GM12878 (cell line): ENCODE data around the gene SLC17A2. TPM values are rescaled to one million over a fixed set of nuclear protein-coding genes. Genes with fewer than 3 reads are reported as not detected.
A peak's percentile ranks its signal among the peaks of the same experiment; 100 is the strongest.

ENCODE experiments used
- ATAC-seq: fragments of 200-7000 bp; cut with Tn5 transposase; 3 replicates; pipeline ENCODE4 v1.9.1; 2020; ENCODE audit warnings: mild to moderate bottlenecking, moderate library complexity
- BruUV-seq: library from RNA; stranded (reverse); fragments of 400-500 nt; replicated peaks from 2 replicates; lab custom pipeline; 2021; lab: Mats Ljungman, UMichigan
- CTCF ChIA-PET: fragments of 300-600 bp; sonication (Branson Sonifier 250); formaldehyde crosslinking; extraction: SDS; loops from one replicate; lab custom pipeline; 2021; ENCODE audit warnings: inconsistent platforms; lab: Yijun Ruan, JAX
- POLR2A ChIA-PET: fragments of 350-600 bp; formaldehyde crosslinking; extraction: SDS; loops from one replicate; lab custom pipeline; 2021; ENCODE audit warnings: inconsistent platforms; lab: Charles Lee
- RAD21 ChIA-PET: fragments of 300-600 bp; sonication (Branson Sonifier 250); formaldehyde crosslinking; loops from one replicate; lab custom pipeline; 2023; ENCODE audit warnings: antibody characterized with exemption; ENCODE audit not compliant: unreplicated experiment; lab: Charles Lee
- SMC1A ChIA-PET: fragments of 300-600 bp; sonication (Branson Sonifier 250); formaldehyde crosslinking; loops from one replicate; lab custom pipeline; 2023; ENCODE audit not compliant: unreplicated experiment, uncharacterized antibody; lab: Charles Lee
- DNase-seq: peaks from one replicate; pipeline ENCODE4 v3.0.0-alpha.2; 2011; ENCODE audit warnings: low read depth, low spot score
- FAIRE-seq: peaks from 3 replicates; lab custom pipeline; 2011; peaks lifted over from hg19 to GRCh38; lab: Jason Lieb, UNC
- H2AFZ ChIP-seq: 2 replicates; pipeline ENCODE4 v1.6.0; 2011; ENCODE audit warnings: low read depth, low read length, control low read depth; ENCODE audit not compliant: control insufficient read depth
- H3K27ac ChIP-seq: 2 replicates; pipeline ENCODE4 v1.5.1; 2011; ENCODE audit warnings: control low read depth; ENCODE audit not compliant: control insufficient read depth, insufficient read depth
- H3K27me3 ChIP-seq, 2 experiments: replicated peaks in 1 of 2; 2 replicates each; pipeline versions ENCODE4 v1.6.0 to v1.6.1; 2011; ENCODE audit warnings: low read length in 1 of 2; ENCODE audit not compliant: control insufficient read depth in 2 of 2, insufficient read depth in 2 of 2
- H3K36me3 ChIP-seq, 2 experiments: 2 replicates each; pipeline ENCODE4 v1.5.1; 2011; ENCODE audit warnings: low read length in 1 of 2; ENCODE audit not compliant: control insufficient read depth in 2 of 2, insufficient read depth in 2 of 2
- H3K4me1 ChIP-seq: 2 replicates; pipeline ENCODE4 v1.6.1; 2011; ENCODE audit warnings: mild to moderate bottlenecking, low read length, moderate library complexity, mixed read lengths; ENCODE audit not compliant: control insufficient read depth, insufficient read depth
- H3K4me2 ChIP-seq: 2 replicates; pipeline ENCODE4 v1.6.0; 2011; ENCODE audit warnings: control low read depth; ENCODE audit not compliant: control insufficient read depth, insufficient read depth
- H3K4me3 ChIP-seq: fragments of 200-600 bp; sonication (generic); 2 replicates; pipeline ENCODE4 v1.5.1; 2016
- H3K79me2 ChIP-seq: 2 replicates; pipeline ENCODE4 v1.6.0; 2011; ENCODE audit warnings: low read length; ENCODE audit not compliant: control insufficient read depth, insufficient read depth
- H3K9ac ChIP-seq: 2 replicates; pipeline ENCODE4 v1.8.0; 2011; ENCODE audit warnings: low read length, control low read depth, mixed read lengths; ENCODE audit not compliant: control insufficient read depth, insufficient read depth
- H3K9me3 ChIP-seq: replicated peaks from 3 replicates; pipeline ENCODE4 v1.5.1; 2011; ENCODE audit warnings: mild to moderate bottlenecking, low read length; ENCODE audit not compliant: control insufficient read depth, insufficient read depth
- H4K20me1 ChIP-seq: 2 replicates; pipeline ENCODE4 v1.6.0; 2011; ENCODE audit not compliant: control insufficient read depth, insufficient read depth
- ATF7 ChIP-seq: fragments of 450-650 bp; IDR thresholded peaks from 2 replicates; pipeline ENCODE4 v1.6.1; 2016; ENCODE audit warnings: low read depth, mild to moderate bottlenecking
- BCL11A ChIP-seq: IDR thresholded peaks from 2 replicates; pipeline ENCODE4 v1.6.1; 2011; ENCODE audit warnings: low read depth, low read length
- BRCA1 ChIP-seq: IDR thresholded peaks from 2 replicates; pipeline ENCODE4 v1.6.1; 2011; ENCODE audit warnings: low read depth, low read length, improper control_type of control experiment
- CBX5 ChIP-seq: sonication (generic); IDR thresholded peaks from 2 replicates; pipeline ENCODE4 v1.6.1; 2016; ENCODE audit warnings: low read depth, moderate library complexity, mild to moderate bottlenecking, inconsistent platforms
- GATAD2B ChIP-seq: fragments of 450-650 bp; conservative IDR thresholded peaks from 2 replicates; pipeline ENCODE4 v1.6.1; 2017; ENCODE audit warnings: low read depth, mild to moderate bottlenecking, moderate library complexity
- HDAC2 ChIP-seq: fragments of 200-600 bp; sonication (generic); IDR thresholded peaks from 2 replicates; pipeline ENCODE4 v1.6.1; 2017
- HDGF ChIP-seq: fragments of 450-650 bp; IDR thresholded peaks from 2 replicates; pipeline ENCODE4 v1.6.1; 2016; ENCODE audit warnings: antibody characterized with exemption
- MEF2A ChIP-seq: IDR thresholded peaks from 2 replicates; pipeline ENCODE4 v1.6.1; 2011; ENCODE audit warnings: low read depth, mild to moderate bottlenecking, low read length, moderate library complexity; ENCODE audit not compliant: insufficient read depth
- NFYA ChIP-seq: IDR thresholded peaks from 2 replicates; pipeline ENCODE4 v1.6.1; 2011; ENCODE audit warnings: low read depth, mild to moderate bottlenecking, low read length, improper control_type of control experiment, borderline replicate concordance
- RB1 ChIP-seq: fragments of 450-650 bp; formaldehyde crosslinking; IDR thresholded peaks from 2 replicates; pipeline ENCODE4 v1.6.1; 2017; ENCODE audit warnings: mild to moderate bottlenecking, borderline replicate concordance
- SMAD1 ChIP-seq: fragments of 450-650 bp; IDR thresholded peaks from 2 replicates; pipeline ENCODE4 v1.6.1; 2018; ENCODE audit warnings: mild to moderate bottlenecking, low read depth; ENCODE audit not compliant: partially characterized antibody
- ZZZ3 ChIP-seq: IDR thresholded peaks from 2 replicates; pipeline ENCODE4 v1.6.1; 2011; ENCODE audit warnings: low read depth; ENCODE audit not compliant: control insufficient read depth, insufficient read length
- WGBS: methylation state at CpG from one replicate; pipeline ENCODE4 v1.1.6; 2016; ENCODE audit warnings: low lambda C conversion rate; ENCODE audit not compliant: insufficient replicate concordance, insufficient coverage; ENCODE audit errors: missing lambda C conversion rate; 5-methylcytosine and 5-hydroxymethylcytosine counted together
- in situ Hi-C: fragments of 300-500 bp; cut with MboI; formaldehyde crosslinking; loops from 9 replicates; pipeline ENCODE4 v1.14.3; 2018; ENCODE audit warnings: mixed read lengths
- intact Hi-C: fragments of 100-400 bp; cut with micrococcal nuclease; formaldehyde crosslinking; loops from one replicate; pipeline ENCODE4 v1.14.2; 2022; ENCODE audit not compliant: unreplicated experiment
- polyA plus RNA-seq, 11 experiments: library from polyadenylated mRNA; depleted of rRNA in 4 of 11; unstranded in 6 of 11; stranded (reverse) in 5 of 11; fragments of >200 nt; fragmentation: Nextera tagmentation in 4 of 11; fragmentation: Illumina TruSeq in 1 of 11; extraction: Ambion mirVana in 4 of 11; extraction: Trizol in 1 of 11; gene quantifications; 1 replicate in 1 of 11; 2 replicates in 10 of 11; pipeline versions ENCODE4 v1.2.1 to v1.2.3, GENCODE V29; 2011 to 2016; ENCODE audit warnings: inconsistent platforms in 2 of 11, missing spikeins in 2 of 11, low read depth in 1 of 11
- total RNA-seq, 4 experiments: library from RNA; depleted of rRNA in 3 of 4; stranded (reverse); fragments of >200 nt in 3 of 4; fragmentation: Illumina TruSeq in 1 of 4; extraction: Trizol in 1 of 4; gene quantifications; 2 replicates each; pipeline versions ENCODE4 v1.2.1 to v1.2.3, GENCODE V29; 2013 to 2021
- TF ChIP-seq, protein P1 (sequence below), 3 experiments: IDR thresholded peaks in 2 of 3; conservative IDR thresholded peaks in 1 of 3; 2 replicates each; pipeline ENCODE4 v1.5.1; 2011; ENCODE audit warnings: low read depth in 3 of 3, low read length in 3 of 3, mild to moderate bottlenecking in 3 of 3, control low read depth in 2 of 3, moderate library complexity in 2 of 3, inconsistent platforms in 1 of 3, mixed read lengths in 1 of 3; ENCODE audit not compliant: control insufficient read depth in 2 of 3, insufficient read depth in 1 of 3; ENCODE audit errors: extremely low read depth in 1 of 3

Gene SLC17A2
- total and polyA plus RNA-seq, 10 of the 15 experiments (the other 5 are each of a cell fraction or from before 2014, with no cell fraction given): not detected

DNA sequence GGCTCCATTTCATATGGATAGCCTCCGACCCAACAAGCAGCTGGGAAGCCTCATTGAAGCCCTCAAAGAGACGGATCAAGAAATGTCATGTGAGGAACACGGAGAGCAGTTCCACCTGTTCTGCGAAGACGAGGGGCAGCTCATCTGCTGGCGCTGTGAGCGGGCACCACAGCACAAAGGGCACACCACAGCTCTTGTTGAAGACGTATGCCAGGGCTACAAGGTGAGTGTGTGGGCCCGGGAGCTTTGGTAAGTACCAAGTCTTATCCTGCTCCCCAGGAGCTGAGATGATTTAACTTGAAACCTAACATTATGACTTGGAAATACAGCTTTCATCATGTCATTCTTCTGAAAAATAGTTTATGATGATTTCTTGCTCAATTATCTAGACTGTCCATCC lies 36.2 kb upstream of the SLC17A2 start:
- FAIRE-seq: no peak
- Histone ChIP-seq H3K79me2 (peaks cover 55% of the 10 kb centered on the region), H3K27ac (no peak overlapping the region), H3K4me1 (peaks cover 33% of the 10 kb centered on the region), H3K27me3 (no peaks in the 10 kb centered on the region), H3K9ac (no peak overlapping the region), H3K4me3 (peak overlapping the region; percentile 60), H2AFZ (no peak overlapping the region), H3K36me3 (peaks cover 5 to 38% of the 10 kb centered on the region in 2 experiments; a peak in 3 of 4 replicates), H3K9me3 (no peaks in the 10 kb centered on the region), H4K20me1 (peaks cover 7% of the 10 kb centered on the region), H3K4me2 (peak overlapping the region; percentile 90)
- ChIA-PET POLR2A (interaction anchor here (0.6 to 2.1 kb wide), 6 partner anchors 9 to 46 kb away, joined by 3 to 7 read pairs (median 3); no protein-coding TSS in a partner anchor), SMC1A (interaction anchor here (0.7 to 3.3 kb wide), 10 partner anchors 13 to 55 kb away, joined by 3 to 24 read pairs (median 4); no protein-coding TSS in a partner anchor), RAD21 (interaction anchor here (0.6 to 6.0 kb wide), 3 partner anchors 19 to 35 kb away, joined by 3 to 39 read pairs (median 7); no protein-coding TSS in a partner anchor), CTCF (interaction anchor here (0.8 to 7.0 kb wide), 4 partner anchors 9 to 73 kb away, joined by 3 to 58 read pairs (median 25); no protein-coding TSS in a partner anchor)
- ATAC-seq: no peak
- 73% methylated on average over 9 of the region's 9 CpGs for WGBS
- no TSS peak for BruUV-seq
- in situ Hi-C loops (no loop called here), intact Hi-C loops (no loop called here)
- no peak for DNase-seq
- no peak for TF ChIP-seq BRCA1

- H2AFZ ChIP-seq: no peak overlapping the region
- CTCF ChIA-PET: interaction anchor here (0.9 to 7.0 kb wide), 2 partner anchors 21 to 28 kb away, joined by 3 to 58 read pairs; no protein-coding TSS in a partner anchor
- 99% methylated on average over 4 of the region's 4 CpGs for WGBS
- H3K36me3 ChIP-seq: peaks cover 5 to 32% of the 10 kb centered on the region in 2 experiments; a peak in 3 of 4 replicates
- no peak for ATAC-seq
- H3K27me3 ChIP-seq: no peaks in the 10 kb centered on the region
- peaks cover 26% of the 10 kb centered on the region for H3K4me1 ChIP-seq
- TF ChIP-seq, protein P1, sequence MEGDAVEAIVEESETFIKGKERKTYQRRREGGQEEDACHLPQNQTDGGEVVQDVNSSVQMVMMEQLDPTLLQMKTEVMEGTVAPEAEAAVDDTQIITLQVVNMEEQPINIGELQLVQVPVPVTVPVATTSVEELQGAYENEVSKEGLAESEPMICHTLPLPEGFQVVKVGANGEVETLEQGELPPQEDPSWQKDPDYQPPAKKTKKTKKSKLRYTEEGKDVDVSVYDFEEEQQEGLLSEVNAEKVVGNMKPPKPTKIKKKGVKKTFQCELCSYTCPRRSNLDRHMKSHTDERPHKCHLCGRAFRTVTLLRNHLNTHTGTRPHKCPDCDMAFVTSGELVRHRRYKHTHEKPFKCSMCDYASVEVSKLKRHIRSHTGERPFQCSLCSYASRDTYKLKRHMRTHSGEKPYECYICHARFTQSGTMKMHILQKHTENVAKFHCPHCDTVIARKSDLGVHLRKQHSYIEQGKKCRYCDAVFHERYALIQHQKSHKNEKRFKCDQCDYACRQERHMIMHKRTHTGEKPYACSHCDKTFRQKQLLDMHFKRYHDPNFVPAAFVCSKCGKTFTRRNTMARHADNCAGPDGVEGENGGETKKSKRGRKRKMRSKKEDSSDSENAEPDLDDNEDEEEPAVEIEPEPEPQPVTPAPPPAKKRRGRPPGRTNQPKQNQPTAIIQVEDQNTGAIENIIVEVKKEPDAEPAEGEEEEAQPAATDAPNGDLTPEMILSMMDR (IDR thresholded peaks at IDR 0.05 in 2 of 3, conservative IDR thresholded peaks at IDR 0.05 in 1 of 3; ENCODE audit: control insufficient read depth in 2 of 3, extremely low read depth in 1 of 3, insufficient read depth in 1 of 3, low read depth in 3 of 3, low read length in 3 of 3): no peak
- TF ChIP-seq HDAC2: no peak
- no peak for TF ChIP-seq CBX5
- TF ChIP-seq SMAD1: no peak
- TF ChIP-seq BCL11A: no peak
- TF ChIP-seq MEF2A: no peak
- no peak for TF ChIP-seq ZZZ3
- no peak for TF ChIP-seq HDGF
- no peak for TF ChIP-seq RB1
- no peak for TF ChIP-seq NFYA
- TF ChIP-seq ATF7: no peak
- TF ChIP-seq GATAD2B: no peak
- TF ChIP-seq, all 136 proteins: peak for 0
- no TSS peak for BruUV-seq
- Histone ChIP-seq H3K9me3 (no peaks in the 10 kb centered on the region; the same call in 2 of the 3 replicates), H3K27ac (no peak overlapping the region), H3K4me3 (peak overlapping the region; percentile 52; the same call in 1 of the 2 replicates), H3K9ac (no peak overlapping the region), H4K20me1 (peaks cover 7% of the 10 kb centered on the region), H3K4me2 (peak overlapping the region; percentile 90), H3K79me2 (peaks cover 55% of the 10 kb centered on the region)
- no peak for DNase-seq
- intact Hi-C loops: no loop called here
- no peak for FAIRE-seq
- POLR2A ChIA-PET: interaction anchor here (0.7 to 2.1 kb wide), 7 partner anchors 15 to 55 kb away, joined by 3 to 7 read pairs (median 4); a partner anchor contains a TSS
- SMC1A ChIA-PET: interaction anchor here (0.7 to 3.3 kb wide), 5 partner anchors 9 to 139 kb away, joined by 3 to 24 read pairs (median 6); no protein-coding TSS in a partner anchor
- RAD21 ChIA-PET: no interaction called here
- in situ Hi-C loops: no loop called here
Measured at GRCh38 chr6:25965058-25965457, 34.6 kb upstream of the SLC17A2 start.
